HG03025 (cell line): Measurements from ENCODE around the gene SLC22A1.

ENCODE experiments used
- ATAC-seq: cut with Tn5 transposase; IDR thresholded peaks from one replicate; pipeline ENCODE4 v1.9.1; 2021; ENCODE audit warnings: mild to moderate bottlenecking, moderate library complexity; ENCODE audit not compliant: unreplicated experiment, low FRiP score

The SLC22A1 gene

GRCh38 chr6:160203522-160203921 lies 81.9 kb downstream of the SLC22A1 start:
- ATAC-seq = no peak

- ATAC-seq = no peak
Measured at GRCh38 chr6:160203953-160204352, 82.3 kb downstream of the SLC22A1 start.

DNA sequence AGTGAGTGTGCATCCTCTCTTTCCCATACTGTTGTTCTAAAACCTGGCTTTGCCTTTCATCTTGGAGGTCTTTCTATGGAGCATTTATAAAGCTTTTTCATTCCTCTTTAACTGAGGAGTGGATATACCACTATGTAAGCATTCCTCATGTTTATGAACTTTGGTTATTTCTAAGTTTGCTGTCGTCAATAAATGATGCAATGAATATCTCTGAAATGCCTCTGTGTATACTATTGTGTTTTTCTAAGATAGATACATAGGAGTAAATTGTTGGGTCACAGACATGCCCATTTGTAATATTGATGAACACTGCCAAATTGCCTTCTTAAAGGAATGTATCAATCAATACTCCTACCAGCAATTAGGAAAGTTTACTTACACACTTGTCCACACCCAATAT lies 83.1 kb downstream of the SLC22A1 start:
- no peak for ATAC-seq

DNA sequence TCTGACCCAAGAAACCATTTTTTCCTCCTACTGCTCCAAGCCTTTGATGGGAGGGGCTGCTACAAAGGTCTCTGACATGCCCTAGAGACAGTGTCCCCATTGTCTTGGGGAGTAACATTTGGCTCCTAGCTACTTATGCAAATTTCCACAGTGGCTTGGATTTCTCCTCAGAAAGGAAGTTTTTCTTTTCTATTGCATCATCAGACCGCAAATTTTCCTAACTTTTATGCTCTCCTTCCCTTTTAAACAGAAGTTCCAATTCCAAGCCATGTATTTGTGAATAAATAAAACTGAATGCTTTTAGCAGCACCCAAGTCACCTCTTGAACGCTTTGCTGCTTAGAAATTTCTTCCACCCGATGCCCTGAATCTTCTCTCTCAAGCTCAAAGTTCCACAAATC lies 86.0 kb downstream of the SLC22A1 start:
- no peak for ATAC-seq
